Uterus (tissue), 2 donors: ENCODE data around the gene SSNA1.

Experiments used
- POLR2A ChIP-seq, 2 donors: fragments of 450-650 bp; IDR thresholded peaks; one replicate each; pipeline ENCODE4 v1.6.1; 2016; ENCODE audit warnings: antibody characterized with exemption in 2 of 2, mild to moderate bottlenecking in 1 of 2, moderate library complexity in 1 of 2
- TF ChIP-seq, protein P1 (sequence below), 4 experiments: fragments of 200-600 bp in 2 of 4; fragments of 450-650 bp in 2 of 4; sonication (generic) in 2 of 4; IDR thresholded peaks; one replicate each; pipeline ENCODE4 v1.5.1; 2016 to 2019; ENCODE audit warnings: antibody characterized with exemption in 4 of 4, mild to moderate bottlenecking in 2 of 4, moderate library complexity in 1 of 4

- TF ChIP-seq POLR2A (IDR thresholded peaks at IDR 0.05), result no peak
- TF ChIP-seq, protein P1, sequence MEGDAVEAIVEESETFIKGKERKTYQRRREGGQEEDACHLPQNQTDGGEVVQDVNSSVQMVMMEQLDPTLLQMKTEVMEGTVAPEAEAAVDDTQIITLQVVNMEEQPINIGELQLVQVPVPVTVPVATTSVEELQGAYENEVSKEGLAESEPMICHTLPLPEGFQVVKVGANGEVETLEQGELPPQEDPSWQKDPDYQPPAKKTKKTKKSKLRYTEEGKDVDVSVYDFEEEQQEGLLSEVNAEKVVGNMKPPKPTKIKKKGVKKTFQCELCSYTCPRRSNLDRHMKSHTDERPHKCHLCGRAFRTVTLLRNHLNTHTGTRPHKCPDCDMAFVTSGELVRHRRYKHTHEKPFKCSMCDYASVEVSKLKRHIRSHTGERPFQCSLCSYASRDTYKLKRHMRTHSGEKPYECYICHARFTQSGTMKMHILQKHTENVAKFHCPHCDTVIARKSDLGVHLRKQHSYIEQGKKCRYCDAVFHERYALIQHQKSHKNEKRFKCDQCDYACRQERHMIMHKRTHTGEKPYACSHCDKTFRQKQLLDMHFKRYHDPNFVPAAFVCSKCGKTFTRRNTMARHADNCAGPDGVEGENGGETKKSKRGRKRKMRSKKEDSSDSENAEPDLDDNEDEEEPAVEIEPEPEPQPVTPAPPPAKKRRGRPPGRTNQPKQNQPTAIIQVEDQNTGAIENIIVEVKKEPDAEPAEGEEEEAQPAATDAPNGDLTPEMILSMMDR (IDR thresholded peaks at IDR 0.05), result no peak
Observed at GRCh38 chr9:137160054-137160425, 28.4 kb upstream of the SSNA1 start.
